Erythroblast (primary cell): ENCODE measurements around the gene FSD1L.

Experiments
- DNase-seq, 2 experiments: peaks; one replicate each; lab custom pipeline; 2025; lab: John Stamatoyannopoulos, UW
- GATA1 ChIP-seq: IDR thresholded peaks from 2 replicates; pipeline ENCODE4 v1.6.1; 2011; ENCODE audit warnings: low read depth, mild to moderate bottlenecking, control low read depth, low read length, moderate library complexity
- POLR2A ChIP-seq: IDR thresholded peaks from 2 replicates; pipeline ENCODE4 v1.6.1; 2011; ENCODE audit warnings: mild to moderate bottlenecking, low read length

FSD1L gene

DNA sequence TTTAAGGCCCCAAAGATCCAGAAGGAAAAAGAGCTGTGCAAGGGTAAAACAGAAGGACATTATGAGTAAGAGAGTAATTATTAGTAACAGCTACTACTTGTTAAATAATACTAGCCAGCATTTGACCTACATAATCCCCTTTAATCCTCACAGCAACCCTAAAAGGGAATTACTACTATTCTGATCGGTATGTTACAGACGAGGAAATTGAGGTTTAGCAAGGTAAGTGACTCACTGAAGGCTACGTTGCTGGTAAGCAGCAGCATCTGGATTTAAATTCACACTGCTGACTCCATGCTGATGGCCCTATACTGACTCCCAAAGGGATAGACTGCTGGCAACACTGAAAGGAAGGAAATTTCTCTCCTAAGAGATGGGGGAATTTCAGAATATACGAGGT lies 3.7 kb upstream of the FSD1L start:
- DNase-seq = no peak
- TF ChIP-seq GATA1 (no peak), POLR2A (no peak)

DNA sequence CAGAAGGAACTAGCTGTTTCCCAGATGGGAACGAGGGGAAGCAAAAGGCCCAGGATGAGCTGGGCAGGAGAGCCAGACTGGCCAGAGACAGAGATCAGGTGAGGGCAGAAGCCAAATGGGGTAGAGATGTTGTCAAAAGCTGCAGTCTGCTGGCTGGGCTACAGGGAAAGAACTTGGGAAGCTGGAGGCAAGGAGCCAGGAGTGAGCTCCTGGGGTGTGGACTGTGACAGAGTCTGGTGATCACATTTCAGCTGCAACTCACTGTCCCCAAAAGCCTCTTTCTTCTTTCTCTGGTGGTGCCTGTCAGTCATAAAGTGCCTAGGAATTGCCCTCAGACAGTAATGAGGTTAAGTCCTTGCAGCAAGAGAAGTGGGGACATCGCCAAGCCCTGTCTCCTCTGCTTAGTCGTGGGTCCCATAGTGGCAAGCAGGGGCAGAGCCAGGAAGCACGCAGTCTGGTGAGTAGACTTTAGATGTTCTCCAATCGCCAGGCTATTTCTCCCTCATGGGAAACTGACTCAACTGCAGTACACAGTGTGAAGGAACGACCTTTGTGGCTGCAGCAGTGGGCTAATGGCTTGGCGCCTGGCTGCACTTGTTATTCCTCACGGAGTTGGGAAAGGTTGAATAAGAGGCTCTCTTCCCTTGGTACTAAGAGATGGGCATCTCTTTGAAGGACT lies 2.5 kb upstream of the FSD1L start:
- DNase-seq = no peak
- TF ChIP-seq POLR2A (no peak), GATA1 (no peak)

GRCh38 chr9:105447386-105447813 lies 434 bp upstream of the FSD1L start:
- no peak for TF ChIP-seq POLR2A
- no peak for TF ChIP-seq GATA1
- DNase-seq = no peak

DNA sequence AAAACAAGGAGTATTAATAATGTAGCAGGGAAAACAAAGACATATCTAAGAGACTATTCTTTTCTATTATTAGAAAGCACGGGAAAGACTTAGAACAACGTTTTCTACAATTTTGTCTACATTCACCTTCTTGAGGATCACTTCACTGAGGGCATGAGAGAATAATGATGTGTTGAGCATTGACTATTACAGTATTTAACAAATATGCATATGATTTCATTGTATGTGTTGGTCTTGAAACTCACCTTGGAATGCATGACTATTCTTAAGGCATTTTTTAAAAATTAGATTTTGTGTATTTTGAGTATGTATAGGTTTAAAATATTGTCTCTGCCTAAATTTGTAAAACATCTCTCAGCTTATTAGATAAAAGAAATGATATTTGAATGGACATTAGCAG lies 1.2 kb downstream of the FSD1L start:
- peak in 1 of 2 experiments; percentile 4 for DNase-seq
- TF ChIP-seq GATA1 = no peak
- no peak for TF ChIP-seq POLR2A

- no peak for DNase-seq
- no peak for TF ChIP-seq POLR2A
- no peak for TF ChIP-seq GATA1
Observed at GRCh38 chr9:105452185-105452584, 4.4 kb downstream of the FSD1L start.

DNA sequence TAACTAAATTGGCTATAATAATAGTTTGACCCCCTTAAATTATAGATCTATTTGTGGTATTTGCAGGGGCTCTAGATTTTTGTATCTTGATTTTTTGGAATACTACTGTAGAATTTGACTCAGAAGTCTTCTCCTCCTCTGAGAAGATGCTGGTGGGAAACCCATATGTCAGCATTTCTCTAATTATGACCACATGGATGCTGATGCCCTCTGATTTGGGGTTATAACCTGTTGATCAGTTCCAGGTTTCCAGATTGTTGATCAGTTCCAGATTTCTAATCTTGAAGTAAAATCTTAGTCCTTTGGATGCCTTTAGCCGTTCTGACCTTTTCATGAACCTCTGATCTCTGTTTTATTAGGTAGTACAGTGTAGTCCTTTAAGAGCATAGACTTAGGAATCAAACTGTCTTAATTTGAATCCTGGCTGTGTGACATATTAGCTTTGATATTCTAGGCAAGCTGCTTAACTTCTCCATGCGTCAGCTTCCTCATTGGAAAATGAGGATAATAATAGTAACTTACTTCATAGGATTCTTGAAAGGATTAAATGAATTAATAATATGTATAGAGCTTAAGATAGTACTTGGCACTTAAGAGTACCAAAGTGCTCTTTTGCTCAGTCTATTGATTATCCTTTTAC lies 8.1 kb downstream of the FSD1L start:
- TF ChIP-seq POLR2A (no peak), GATA1 (no peak)
- no peak for DNase-seq

DNA sequence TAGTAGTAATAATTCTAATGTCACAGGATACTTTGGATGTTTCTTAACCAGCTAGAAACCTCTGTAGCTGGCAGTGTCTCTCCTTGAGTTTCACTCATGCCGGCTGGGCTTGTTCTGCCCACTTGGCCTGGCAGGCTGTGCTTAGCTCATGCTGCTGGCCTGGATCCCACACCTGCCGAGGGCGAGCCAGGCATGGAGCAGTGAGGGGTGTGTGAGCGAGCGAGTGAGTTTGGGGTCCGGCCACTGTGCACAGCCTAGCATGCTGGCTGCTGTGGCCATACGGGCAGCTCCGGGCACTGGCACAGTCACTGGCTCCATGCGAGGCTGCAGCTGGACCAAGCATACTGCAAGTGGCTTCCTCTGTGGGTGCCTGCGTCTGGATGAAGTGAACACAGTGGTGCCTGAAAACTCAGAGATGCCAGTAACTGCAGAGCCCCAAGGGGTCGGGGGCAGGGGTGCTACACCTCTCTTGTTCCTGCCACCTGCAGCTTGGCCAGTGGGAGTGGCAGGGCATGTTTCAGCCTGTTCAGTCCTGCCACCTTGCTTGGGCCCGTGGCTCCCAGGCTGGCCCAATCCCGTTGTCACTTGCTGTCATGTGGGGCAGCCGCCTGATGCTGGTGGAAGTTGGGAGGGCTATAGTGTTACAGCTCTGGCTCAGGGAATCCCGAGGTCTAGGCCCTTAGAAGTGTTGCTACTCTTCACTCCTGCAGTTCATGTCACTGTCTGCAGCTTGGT lies 9.9 kb downstream of the FSD1L start:
- no peak for DNase-seq
- TF ChIP-seq GATA1 = no peak
- TF ChIP-seq POLR2A = no peak

- no peak for TF ChIP-seq POLR2A
- TF ChIP-seq GATA1 = no peak
- DNase-seq = peak; percentile 21 to 49
Observed at GRCh38 chr9:105458404-105458803, 10.6 kb downstream of the FSD1L start.

DNA sequence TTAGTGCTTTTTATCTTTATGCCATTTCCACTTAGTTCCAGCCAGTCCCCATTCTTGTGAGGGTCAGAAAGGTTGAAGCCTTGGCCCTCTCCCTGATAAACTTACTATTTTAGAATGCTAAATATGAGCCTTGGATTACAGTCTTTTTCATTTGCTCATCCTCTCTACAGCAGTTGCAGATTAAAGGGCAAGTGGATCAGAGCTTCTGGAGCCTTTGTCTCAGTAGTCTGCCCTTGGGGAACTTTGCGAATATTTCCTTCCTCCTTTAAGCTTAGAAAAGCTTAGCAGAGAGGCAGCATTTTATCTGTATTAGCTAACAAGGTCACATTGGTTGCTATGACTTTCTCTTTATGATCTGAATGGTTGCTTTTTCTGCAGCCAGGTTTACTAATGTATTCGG lies 11.5 kb downstream of the FSD1L start:
- TF ChIP-seq GATA1 (no peak), POLR2A (no peak)
- no peak for DNase-seq

DNA sequence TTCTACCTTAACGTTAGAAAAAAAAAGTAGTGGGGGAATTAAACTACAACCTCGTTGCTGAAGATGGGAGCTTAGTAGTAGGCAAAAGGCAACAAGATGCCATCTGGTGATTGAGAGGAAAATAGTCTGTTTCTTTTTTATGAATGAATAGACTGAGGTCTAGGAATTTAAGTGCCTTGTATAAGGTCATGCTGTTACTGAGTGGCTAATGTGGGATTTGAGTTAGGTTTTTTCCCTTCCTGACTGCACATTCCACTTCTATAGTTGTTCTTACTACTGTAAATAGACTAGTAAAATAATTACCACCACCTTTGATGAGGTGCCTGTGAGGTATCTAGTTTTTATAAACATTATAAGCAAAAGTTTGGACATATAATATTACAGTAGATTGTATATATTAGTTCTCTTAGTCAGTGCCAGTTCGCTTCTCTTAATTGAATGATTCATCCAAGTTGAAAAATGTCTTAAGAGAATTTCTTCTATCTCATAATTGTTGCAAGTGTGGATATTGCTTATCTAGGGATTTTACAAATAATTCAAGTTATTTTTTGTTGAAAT lies 19.1 kb downstream of the FSD1L start:
- no peak for TF ChIP-seq POLR2A
- no peak for TF ChIP-seq GATA1
- no peak for DNase-seq

DNA sequence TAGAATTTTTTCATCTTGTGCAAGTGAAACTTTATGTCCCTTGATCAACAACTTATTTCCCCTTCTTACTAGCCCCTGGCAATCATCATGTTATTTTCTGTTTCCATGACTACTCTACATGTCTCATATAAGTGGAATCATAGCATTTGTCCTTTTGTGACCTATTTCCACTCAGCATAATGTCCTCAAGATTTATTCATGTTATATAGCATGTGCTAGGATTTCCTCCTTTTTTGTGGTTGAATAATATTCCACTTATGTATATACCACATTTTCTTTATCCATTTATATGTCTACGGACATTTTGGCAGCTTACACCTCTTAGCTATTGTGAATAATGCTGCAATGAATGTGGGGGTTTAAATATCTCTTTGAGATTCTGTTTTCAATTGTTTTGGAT lies 21.0 kb downstream of the FSD1L start:
- TF ChIP-seq GATA1 (no peak), POLR2A (no peak)
- DNase-seq = no peak

- TF ChIP-seq POLR2A (no peak), GATA1 (no peak)
- DNase-seq = no peak
Observed at GRCh38 chr9:105473221-105473620, 25.4 kb downstream of the FSD1L start.

DNA sequence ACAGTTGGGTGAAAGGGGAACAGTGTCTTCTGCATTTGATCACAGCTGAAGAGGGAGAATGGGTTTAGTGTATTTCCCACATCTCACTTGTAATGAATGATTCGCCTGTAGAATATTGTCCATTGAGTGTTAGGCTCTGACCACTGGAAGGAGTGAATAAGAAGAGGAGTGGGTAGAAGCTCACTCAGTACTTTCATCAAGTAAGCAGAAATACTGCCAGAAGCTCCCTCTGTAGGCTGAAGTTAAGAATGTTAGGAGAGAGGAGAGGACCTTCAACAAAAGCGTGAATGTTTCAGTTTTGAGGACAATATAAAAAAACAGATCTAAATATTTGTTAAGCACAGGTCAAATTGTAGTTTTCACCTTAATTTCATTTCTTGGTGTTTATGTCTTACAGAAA lies 27.5 kb downstream of the FSD1L start:
- peak; percentile 4 to 6 for DNase-seq
- TF ChIP-seq POLR2A (no peak), GATA1 (no peak)

GRCh38 chr9:105479846-105480245 lies 32.0 kb downstream of the FSD1L start:
- no peak for TF ChIP-seq GATA1
- no peak for TF ChIP-seq POLR2A
- no peak for DNase-seq

DNA sequence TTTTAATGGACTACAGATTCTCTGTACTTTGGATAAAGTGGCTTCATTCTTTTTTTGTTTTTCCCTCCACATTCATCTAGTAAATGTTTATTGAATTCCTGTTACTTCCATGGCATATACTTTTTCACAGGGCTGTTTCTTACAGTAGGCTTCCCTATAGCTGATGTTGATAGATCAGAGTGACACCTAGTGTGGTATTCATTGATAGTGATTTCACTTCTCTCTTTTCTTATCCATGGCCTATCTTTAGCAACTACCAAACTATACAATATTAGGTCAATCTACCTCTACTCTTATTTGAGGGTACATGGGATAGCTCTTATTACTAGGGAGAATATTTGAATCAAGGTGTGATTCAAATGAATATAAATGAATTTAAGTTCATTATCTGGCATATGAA lies 35.8 kb downstream of the FSD1L start:
- DNase-seq = no peak

GRCh38 chr9:105484226-105484625 lies 36.4 kb downstream of the FSD1L start:
- no peak for DNase-seq
- TF ChIP-seq POLR2A (no peak), GATA1 (no peak)

More for the DNA sequence above, 35.8 kb downstream of the FSD1L start:
- TF ChIP-seq GATA1 = no peak
- no peak for TF ChIP-seq POLR2A
